Activated CD8-positive, alpha-beta T cell treated with anti-CD3 and anti-CD28 coated beads for 36 hours (primary cell): ENCODE data around the gene GRID1. TPM values are rescaled to one million over a fixed set of nuclear protein-coding genes. Genes with fewer than 3 reads are reported as not detected.

Source experiments
- ATAC-seq: fragments of 200-7000 bp; cut with Tn5 transposase; one replicate; pipeline ENCODE4 v1.10.0; 2021; ENCODE audit warnings: mild to moderate bottlenecking, moderate library complexity
- CTCF ChIA-PET: fragments of 350-600 bp; sonication (Branson Sonifier 250); formaldehyde crosslinking; loops from one replicate; lab custom pipeline; 2021; ENCODE audit warnings: antibody characterized with exemption; lab: Charles Lee
- POLR2A ChIA-PET: fragments of 350-600 bp; sonication (Branson Sonifier 250); formaldehyde crosslinking; loops from one replicate; lab custom pipeline; 2021; ENCODE audit warnings: antibody characterized with exemption; lab: Charles Lee
- DNase-seq: peaks from one replicate; pipeline ENCODE4 v3.0.0-alpha.2; 2020
- H3K27ac Mint-ChIP-seq: one replicate; pipeline ENCODE4 v1.8.0; 2021; ENCODE audit warnings: mild to moderate bottlenecking, mixed read lengths
- H3K27me3 Mint-ChIP-seq: one replicate; pipeline ENCODE4 v1.8.0; 2021; ENCODE audit warnings: mixed read lengths
- H3K36me3 Mint-ChIP-seq: one replicate; pipeline ENCODE4 v1.8.0; 2021; ENCODE audit warnings: low read depth, mixed read lengths
- H3K4me1 Mint-ChIP-seq: one replicate; pipeline ENCODE4 v1.8.0; 2021; ENCODE audit warnings: low read depth, mixed read lengths
- H3K4me3 Mint-ChIP-seq: one replicate; pipeline ENCODE4 v1.8.0; 2021; ENCODE audit warnings: mild to moderate bottlenecking, moderate library complexity, mixed read lengths
- H3K9me3 Mint-ChIP-seq: one replicate; pipeline ENCODE4 v1.8.0; 2021; ENCODE audit warnings: mixed read lengths
- intact Hi-C: fragments of 100-400 bp; cut with micrococcal nuclease; formaldehyde crosslinking; loops from one replicate; pipeline ENCODE4 v1.10.0; 2022
- total RNA-seq, 2 experiments: library from RNA; stranded (reverse); gene quantifications; one replicate each; pipeline ENCODE4 v1.2.3, GENCODE V29; 2021
- TF ChIP-seq, protein P1 (sequence below): fragments of 200-600 bp; IDR thresholded peaks from one replicate; pipeline ENCODE4 v1.8.0; 2022; ENCODE audit warnings: antibody characterized with exemption, mild to moderate bottlenecking

GRID1 gene
- total RNA-seq, 2 experiments from 2014 or later = not detected

DNA sequence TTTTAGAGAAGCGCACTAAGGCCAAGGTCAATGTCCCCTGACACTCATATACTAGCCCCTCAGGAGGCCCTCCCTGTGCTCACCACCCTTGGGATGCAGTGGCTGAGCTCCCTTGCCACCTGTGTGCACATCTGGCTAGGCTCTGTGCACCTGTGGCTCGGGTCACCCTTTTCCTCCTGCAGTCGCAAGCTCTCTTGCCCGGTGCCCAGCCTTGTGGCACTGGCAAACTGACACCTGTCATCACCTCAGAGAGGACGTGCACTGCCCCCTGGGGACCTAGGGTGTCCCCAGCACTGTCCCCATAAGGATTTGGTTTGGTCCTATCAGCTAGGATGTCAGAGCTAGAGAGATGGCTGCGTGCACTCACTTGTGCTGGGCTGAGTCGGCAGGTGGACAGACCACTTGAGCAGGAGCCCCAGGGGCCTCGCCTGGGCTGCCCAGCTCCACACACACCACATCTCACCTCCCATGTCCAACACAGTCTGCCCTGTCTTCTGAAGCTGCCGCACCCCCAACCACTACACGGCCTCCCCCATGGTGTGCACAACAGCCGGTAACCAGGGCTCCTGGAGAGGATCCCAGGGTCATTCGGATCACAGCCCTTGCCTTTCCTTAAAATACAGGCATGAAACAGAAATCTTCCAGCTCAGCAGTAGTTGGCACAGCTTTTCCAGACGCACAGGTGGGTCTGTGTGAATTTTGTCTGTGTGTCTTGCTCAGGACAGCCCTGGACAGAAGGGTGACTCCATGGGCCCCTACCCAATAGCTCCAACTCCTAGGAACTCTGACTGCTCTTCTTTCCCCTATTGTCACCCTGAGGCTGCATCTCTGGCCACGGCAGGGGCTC is 111.0 kb downstream of the GRID1 start:
- CTCF ChIA-PET = no interaction called here
- Mint-ChIP-seq H3K4me3 (no peak overlapping the region), H3K4me1 (no peaks in the 10 kb centered on the region), H3K27ac (no peak overlapping the region), H3K9me3 (peaks cover 3% of the 10 kb centered on the region), H3K36me3 (no peaks in the 10 kb centered on the region), H3K27me3 (peaks cover 4% of the 10 kb centered on the region)
- TF ChIP-seq, protein P1, sequence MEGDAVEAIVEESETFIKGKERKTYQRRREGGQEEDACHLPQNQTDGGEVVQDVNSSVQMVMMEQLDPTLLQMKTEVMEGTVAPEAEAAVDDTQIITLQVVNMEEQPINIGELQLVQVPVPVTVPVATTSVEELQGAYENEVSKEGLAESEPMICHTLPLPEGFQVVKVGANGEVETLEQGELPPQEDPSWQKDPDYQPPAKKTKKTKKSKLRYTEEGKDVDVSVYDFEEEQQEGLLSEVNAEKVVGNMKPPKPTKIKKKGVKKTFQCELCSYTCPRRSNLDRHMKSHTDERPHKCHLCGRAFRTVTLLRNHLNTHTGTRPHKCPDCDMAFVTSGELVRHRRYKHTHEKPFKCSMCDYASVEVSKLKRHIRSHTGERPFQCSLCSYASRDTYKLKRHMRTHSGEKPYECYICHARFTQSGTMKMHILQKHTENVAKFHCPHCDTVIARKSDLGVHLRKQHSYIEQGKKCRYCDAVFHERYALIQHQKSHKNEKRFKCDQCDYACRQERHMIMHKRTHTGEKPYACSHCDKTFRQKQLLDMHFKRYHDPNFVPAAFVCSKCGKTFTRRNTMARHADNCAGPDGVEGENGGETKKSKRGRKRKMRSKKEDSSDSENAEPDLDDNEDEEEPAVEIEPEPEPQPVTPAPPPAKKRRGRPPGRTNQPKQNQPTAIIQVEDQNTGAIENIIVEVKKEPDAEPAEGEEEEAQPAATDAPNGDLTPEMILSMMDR = no peak
- ATAC-seq = no peak
- POLR2A ChIA-PET = interaction anchor here (0.9 kb wide), 1 partner anchor 10 kb away, joined by 4 read pairs; no protein-coding TSS in a partner anchor
- intact Hi-C loops = no loop called here
- no peak for DNase-seq

DNA sequence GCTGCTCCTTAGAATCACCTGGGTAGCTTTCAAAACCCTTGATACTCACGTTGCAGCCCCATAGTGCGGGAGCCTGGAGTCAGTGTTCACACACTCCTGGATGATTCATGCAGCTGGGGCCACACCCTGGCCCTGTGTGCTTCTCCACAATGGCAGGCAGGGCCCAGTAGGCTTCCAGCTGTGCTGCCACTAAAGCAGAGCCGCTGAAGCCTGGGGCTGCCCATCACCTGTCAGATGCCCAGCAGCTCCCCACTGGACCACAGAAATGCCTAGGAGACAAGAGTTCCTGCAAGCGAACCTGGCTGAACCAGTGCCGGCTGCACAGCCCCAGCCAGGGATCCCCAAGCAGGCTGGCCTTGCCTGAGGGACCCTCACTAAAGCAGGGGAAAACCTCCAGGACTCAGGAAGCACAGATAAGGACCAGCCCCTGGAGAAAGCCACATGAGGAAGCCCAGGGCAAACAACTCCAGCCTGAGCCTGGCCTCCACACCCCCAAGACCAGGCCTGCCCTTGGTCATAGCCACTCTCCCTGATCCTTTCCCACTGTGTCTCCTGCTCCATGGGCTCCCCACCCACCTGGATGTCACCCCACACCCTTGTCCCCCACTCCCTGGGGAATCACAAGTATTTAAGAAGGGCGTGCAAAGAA is 111.9 kb downstream of the GRID1 start:
- TF ChIP-seq, protein P1 = no peak
- intact Hi-C loops = no loop called here
- CTCF ChIA-PET = no interaction called here
- no peaks in the 10 kb centered on the region for H3K36me3 Mint-ChIP-seq
- DNase-seq (no peak), ATAC-seq (no peak)
- POLR2A ChIA-PET = interaction anchor here (0.9 kb wide), 1 partner anchor 11 kb away, joined by 4 read pairs; no protein-coding TSS in a partner anchor
- H3K9me3 Mint-ChIP-seq = peaks cover 6% of the 10 kb centered on the region
- H3K27ac Mint-ChIP-seq = no peak overlapping the region
- H3K4me3 Mint-ChIP-seq = no peak overlapping the region
- no peaks in the 10 kb centered on the region for H3K4me1 Mint-ChIP-seq
- H3K27me3 Mint-ChIP-seq = peaks cover 2% of the 10 kb centered on the region

DNA sequence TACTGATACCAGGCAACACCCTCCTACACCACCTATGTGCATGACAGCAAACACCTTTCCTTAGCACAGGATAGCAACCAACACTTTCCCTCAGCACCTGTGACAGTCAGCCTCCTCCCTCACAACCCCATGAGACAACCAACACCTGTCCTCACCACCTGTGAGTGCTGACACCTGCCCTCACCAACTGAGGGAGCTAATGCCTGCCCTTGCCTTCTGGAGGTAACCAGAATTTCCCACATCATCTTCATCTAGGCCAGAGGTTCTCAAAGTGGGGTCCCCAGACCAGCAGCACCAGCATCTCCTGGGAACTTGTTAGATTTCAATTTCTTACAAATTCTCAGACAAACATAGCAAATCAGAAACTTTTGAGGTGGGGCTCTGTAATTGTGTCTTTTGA is 112.5 kb downstream of the GRID1 start:
- H3K27me3 Mint-ChIP-seq = peaks cover 2% of the 10 kb centered on the region
- ATAC-seq (no peak), DNase-seq (no peak)
- no peak overlapping the region for H3K4me3 Mint-ChIP-seq
- H3K36me3 Mint-ChIP-seq = no peaks in the 10 kb centered on the region
- H3K4me1 Mint-ChIP-seq = no peaks in the 10 kb centered on the region
- no peak overlapping the region for H3K27ac Mint-ChIP-seq
- POLR2A ChIA-PET = no interaction called here
- peaks cover 6% of the 10 kb centered on the region for H3K9me3 Mint-ChIP-seq
- intact Hi-C loops = no loop called here
- CTCF ChIA-PET = no interaction called here
- TF ChIP-seq, protein P1 = no peak

DNA sequence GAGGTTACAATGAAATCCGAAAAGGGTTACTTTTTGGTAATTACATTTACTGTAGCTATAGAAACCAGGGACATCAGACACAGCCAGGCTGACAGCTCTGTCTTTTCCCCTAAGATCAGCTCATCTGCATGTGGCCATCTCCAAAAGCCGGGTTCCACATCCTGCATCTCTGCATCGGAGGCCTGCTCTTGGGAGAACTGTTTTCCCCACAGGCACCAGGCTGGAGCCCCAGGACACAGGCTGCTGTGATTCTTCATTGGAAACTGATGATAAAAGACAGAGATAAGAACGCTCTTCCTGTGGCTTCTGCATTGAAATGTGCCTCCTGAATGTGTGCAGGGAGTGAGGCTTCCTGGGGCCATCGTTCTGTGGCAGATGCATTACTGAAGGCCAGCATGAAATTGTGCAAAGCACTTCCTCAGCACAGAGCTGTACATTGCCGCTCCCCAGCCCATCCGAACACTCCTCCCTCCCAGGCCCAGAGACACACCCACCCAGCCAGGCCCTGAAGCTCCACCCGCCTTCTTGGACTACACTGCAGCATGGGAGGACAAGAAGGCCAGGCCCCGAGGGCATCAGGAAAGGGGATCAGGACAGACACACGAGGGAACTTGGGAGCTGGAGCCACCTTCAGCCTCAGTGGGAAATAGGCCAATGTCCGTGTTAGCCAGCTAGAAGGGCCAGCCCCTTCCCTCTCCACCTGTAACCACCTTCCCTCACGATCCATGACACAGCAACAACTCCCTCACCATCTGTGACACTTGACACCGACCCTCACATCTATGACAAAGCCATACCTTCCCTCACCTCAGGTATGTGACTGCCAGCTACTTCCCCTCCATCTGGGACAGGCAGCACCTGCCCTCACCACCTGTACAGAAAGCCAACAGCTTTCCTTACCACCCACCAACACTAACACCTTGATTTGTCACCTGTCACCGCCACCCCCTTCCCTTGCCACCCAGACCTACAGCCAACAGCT is 113.2 kb downstream of the GRID1 start:
- CTCF ChIA-PET = no interaction called here
- Mint-ChIP-seq H3K27me3 (peaks cover 2% of the 10 kb centered on the region), H3K9me3 (peaks cover 6% of the 10 kb centered on the region), H3K36me3 (no peaks in the 10 kb centered on the region), H3K27ac (no peak overlapping the region), H3K4me3 (no peak overlapping the region), H3K4me1 (no peaks in the 10 kb centered on the region)
- POLR2A ChIA-PET = no interaction called here
- TF ChIP-seq, protein P1 = no peak
- intact Hi-C loops = no loop called here
- ATAC-seq = no peak
- no peak for DNase-seq
